ENCODE data around the gene TENT5A. TPM values are rescaled to one million over a fixed set of nuclear protein-coding genes. Genes with fewer than 3 reads are reported as not detected.

TENT5A gene
- polyA plus RNA-seq, 2 donors, result 1.6 to 1.7 TPM

DNA sequence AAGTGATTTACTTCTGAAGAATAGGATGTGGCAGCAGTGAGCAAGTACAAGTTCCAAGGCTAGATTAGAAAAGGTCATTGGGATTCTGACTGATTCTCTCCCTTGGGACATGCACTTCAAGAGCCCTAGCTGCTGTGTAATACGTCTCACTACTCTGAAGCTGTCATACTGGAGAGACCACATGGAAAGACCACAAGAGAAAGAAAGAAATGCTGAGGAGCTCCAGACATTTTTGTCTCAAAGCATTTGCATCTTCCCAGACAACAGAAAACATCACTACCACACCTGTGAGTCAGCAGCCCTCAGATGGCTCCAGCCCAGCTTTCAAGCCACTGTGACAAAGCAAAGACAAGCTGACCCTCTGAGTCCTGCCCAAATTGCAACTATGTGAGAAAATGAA is 20.7 kb downstream of the TENT5A start:
- 50 to 69% methylated on average over 1 of the region's 1 CpG for WGBS, 2 donors
- Histone ChIP-seq H3K4me3 (ENCODE audit: low read depth in 1 of 2, low read length in 2 of 2) (no peak overlapping the region), H3K36me3 (ENCODE audit: control insufficient read depth in 2 of 2, insufficient read depth in 2 of 2, low read length in 1 of 2) (no peaks in the 10 kb centered on the region), H3K27ac (ENCODE audit: low read depth in 2 of 2, low read length in 1 of 2) (no peak overlapping the region), H3K9me3 (ENCODE audit: control insufficient read depth in 2 of 2, insufficient read depth in 1 of 2, low read depth in 1 of 2, low read length in 1 of 2) (no peaks in the 10 kb centered on the region), H3K4me1 (ENCODE audit: control insufficient read depth in 2 of 2, insufficient read depth in 2 of 2, low read length in 1 of 2) (no peaks in the 10 kb centered on the region), H3K27me3 (ENCODE audit: control insufficient read depth in 1 of 2, insufficient read depth in 2 of 2, low read length in 2 of 2) (no peaks in the 10 kb centered on the region)

DNA sequence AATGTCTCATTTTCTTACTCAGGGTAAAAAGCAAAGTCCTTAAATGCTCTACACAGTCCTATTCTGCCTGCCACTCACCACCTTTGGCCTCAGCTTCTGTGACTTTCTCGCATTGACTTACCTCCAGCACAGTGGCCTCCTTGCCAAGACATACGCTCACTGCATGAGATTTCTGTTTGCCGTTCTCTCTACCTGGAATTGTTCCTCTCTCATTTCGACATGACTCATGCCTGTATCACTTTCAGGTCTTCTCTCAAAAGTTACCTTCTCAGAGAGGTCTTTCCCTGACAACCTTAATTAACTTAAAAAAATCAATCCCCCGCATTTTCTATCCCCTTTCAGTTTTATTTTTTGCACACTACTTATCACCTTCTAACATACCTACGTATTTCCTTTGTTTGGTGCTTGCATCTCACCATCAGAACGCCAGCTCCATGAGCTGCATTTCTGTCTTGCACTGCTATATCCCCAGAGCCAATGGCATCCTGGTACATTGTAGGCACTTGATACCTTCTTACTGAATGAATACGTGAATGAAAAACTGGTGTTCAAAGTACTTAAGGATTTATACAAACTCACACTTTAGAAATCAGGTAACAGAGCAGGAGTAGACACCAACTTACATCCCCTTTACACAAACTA is 24.5 kb downstream of the TENT5A start:
- 66 to 77% methylated on average over 8 of the region's 8 CpGs for WGBS, 2 donors
- Histone ChIP-seq H3K27ac (ENCODE audit: low read depth in 2 of 2, low read length in 1 of 2) (no peak overlapping the region), H3K4me3 (ENCODE audit: low read depth in 1 of 2, low read length in 2 of 2) (no peak overlapping the region), H3K27me3 (ENCODE audit: control insufficient read depth in 1 of 2, insufficient read depth in 2 of 2, low read length in 2 of 2) (no peaks in the 10 kb centered on the region), H3K4me1 (ENCODE audit: control insufficient read depth in 2 of 2, insufficient read depth in 2 of 2, low read length in 1 of 2) (no peaks in the 10 kb centered on the region), H3K36me3 (ENCODE audit: control insufficient read depth in 2 of 2, insufficient read depth in 2 of 2, low read length in 1 of 2) (no peaks in the 10 kb centered on the region), H3K9me3 (ENCODE audit: control insufficient read depth in 2 of 2, insufficient read depth in 1 of 2, low read depth in 1 of 2, low read length in 1 of 2) (no peaks in the 10 kb centered on the region)

DNA sequence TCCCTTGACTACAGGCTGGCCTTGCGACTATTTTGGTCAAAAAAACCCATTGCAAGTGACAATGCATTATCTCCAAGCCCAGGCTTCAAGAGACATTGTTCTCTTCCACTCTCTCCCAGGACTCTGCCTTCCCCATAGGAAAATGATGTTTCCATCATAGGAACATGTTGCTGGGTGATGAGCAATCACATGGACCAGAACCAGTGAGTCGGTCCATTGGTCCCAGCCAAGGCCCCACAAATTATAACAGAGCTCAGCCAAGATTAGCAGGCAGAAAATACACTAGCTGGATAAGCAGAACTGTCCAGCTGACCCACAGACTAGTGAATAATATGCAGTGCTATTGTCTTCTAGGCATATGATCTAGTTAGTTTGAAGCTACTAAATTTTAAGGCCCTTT is 27.4 kb downstream of the TENT5A start:
- no peak overlapping the region for H3K4me3 ChIP-seq (ENCODE audit: low read depth in 1 of 2, low read length in 2 of 2)
- no peaks in the 10 kb centered on the region for H3K4me1 ChIP-seq (ENCODE audit: control insufficient read depth in 2 of 2, insufficient read depth in 2 of 2, low read length in 1 of 2)
- no peak overlapping the region for H3K27ac ChIP-seq (ENCODE audit: low read depth in 2 of 2, low read length in 1 of 2)
- no peaks in the 10 kb centered on the region for H3K9me3 ChIP-seq (ENCODE audit: control insufficient read depth in 2 of 2, insufficient read depth in 1 of 2, low read depth in 1 of 2, low read length in 1 of 2)
- 81 to 85% methylated on average over 2 of the region's 2 CpGs for WGBS, 2 donors
- H3K36me3 ChIP-seq (ENCODE audit: control insufficient read depth in 2 of 2, insufficient read depth in 2 of 2, low read length in 1 of 2), result no peaks in the 10 kb centered on the region
- H3K27me3 ChIP-seq (ENCODE audit: control insufficient read depth in 1 of 2, insufficient read depth in 2 of 2, low read length in 2 of 2), result no peaks in the 10 kb centered on the region

DNA sequence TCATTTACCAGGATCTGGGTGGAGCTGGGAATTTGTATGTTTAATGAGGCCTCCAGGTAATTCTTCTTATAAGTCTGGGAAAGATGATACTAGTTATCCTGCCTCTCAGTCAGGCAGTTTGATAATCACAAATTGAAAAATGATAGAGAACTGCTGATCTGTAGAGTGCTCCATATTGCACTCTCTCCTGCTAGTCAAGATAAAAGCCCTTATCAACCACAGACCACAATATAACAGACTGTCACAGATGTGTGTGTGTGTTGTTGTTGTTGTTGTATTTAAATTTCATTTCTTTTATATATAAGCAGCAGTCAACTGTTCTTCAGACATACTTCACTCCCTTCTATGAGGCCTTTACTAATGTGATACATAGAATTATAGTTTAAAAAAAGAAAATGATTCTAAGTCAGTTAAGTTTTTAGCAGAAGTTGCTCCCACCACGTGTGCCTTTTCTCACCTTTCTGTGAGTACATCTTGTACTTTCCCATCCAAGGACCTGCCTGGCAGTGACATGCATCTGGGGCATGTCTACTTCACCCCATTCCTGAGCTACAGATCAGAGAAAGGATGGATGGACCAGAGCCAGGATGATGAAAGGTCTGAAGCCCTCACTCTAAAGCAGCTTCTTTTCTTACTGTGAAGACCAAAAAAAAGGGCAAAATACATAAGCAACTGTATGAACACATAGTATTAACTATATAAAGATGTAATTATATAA is 29.8 kb downstream of the TENT5A start:
- Histone ChIP-seq H3K9me3 (ENCODE audit: control insufficient read depth in 2 of 2, insufficient read depth in 1 of 2, low read depth in 1 of 2, low read length in 1 of 2) (no peaks in the 10 kb centered on the region), H3K27me3 (ENCODE audit: control insufficient read depth in 1 of 2, insufficient read depth in 2 of 2, low read length in 2 of 2) (no peaks in the 10 kb centered on the region), H3K4me3 (ENCODE audit: low read depth in 1 of 2, low read length in 2 of 2) (no peak overlapping the region), H3K27ac (ENCODE audit: low read depth in 2 of 2, low read length in 1 of 2) (no peak overlapping the region), H3K36me3 (ENCODE audit: control insufficient read depth in 2 of 2, insufficient read depth in 2 of 2, low read length in 1 of 2) (no peaks in the 10 kb centered on the region), H3K4me1 (ENCODE audit: control insufficient read depth in 2 of 2, insufficient read depth in 2 of 2, low read length in 1 of 2) (no peaks in the 10 kb centered on the region)
- WGBS, 2 donors, result 55 to 62% methylated on average over 1 of the region's 1 CpG

DNA sequence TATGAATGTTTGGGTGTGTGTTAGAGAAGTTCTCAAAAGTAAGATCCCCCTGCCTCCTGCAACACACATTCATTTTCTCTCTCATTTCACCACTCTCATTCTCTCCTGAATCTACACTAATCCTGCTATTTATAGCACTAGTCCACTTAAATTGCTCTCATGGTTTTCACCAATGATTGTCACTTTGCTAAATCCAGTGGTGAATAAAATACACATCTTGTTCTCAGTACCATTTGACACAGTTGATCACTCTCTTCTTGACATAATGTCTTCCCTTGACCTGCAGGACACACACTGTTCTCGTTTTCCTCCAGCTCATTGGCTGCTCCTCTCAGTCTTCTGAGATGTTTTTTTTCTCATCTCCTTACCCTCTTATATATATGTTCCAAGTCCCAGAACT is 32.1 kb downstream of the TENT5A start:
- 81 to 82% methylated on average over 1 of the region's 1 CpG for WGBS, 2 donors
- Histone ChIP-seq H3K27me3 (ENCODE audit: control insufficient read depth in 1 of 2, insufficient read depth in 2 of 2, low read length in 2 of 2) (no peaks in the 10 kb centered on the region), H3K36me3 (ENCODE audit: control insufficient read depth in 2 of 2, insufficient read depth in 2 of 2, low read length in 1 of 2) (no peaks in the 10 kb centered on the region), H3K27ac (ENCODE audit: low read depth in 2 of 2, low read length in 1 of 2) (no peak overlapping the region), H3K9me3 (ENCODE audit: control insufficient read depth in 2 of 2, insufficient read depth in 1 of 2, low read depth in 1 of 2, low read length in 1 of 2) (no peaks in the 10 kb centered on the region), H3K4me3 (ENCODE audit: low read depth in 1 of 2, low read length in 2 of 2) (no peak overlapping the region), H3K4me1 (ENCODE audit: control insufficient read depth in 2 of 2, insufficient read depth in 2 of 2, low read length in 1 of 2) (no peaks in the 10 kb centered on the region)

DNA sequence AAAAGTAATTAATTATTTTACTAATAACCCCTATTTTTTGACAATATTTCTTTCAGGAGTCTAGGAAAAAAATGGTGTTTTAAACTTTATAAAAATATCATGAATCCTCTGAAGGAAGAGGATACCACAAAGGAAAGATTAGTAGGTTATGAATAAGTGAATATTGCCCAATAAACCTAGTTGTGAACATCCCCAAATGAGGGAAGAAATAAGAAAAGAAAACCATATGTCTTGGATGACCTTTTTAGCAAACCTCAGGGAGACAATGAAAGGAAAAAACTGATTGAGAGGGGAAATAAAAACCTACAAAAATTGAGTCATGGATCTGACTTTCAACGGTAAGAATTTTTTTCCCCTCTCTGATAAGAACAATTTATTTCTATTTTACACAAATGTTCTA is 34.4 kb downstream of the TENT5A start:
- no peaks in the 10 kb centered on the region for H3K36me3 ChIP-seq (ENCODE audit: control insufficient read depth in 2 of 2, insufficient read depth in 2 of 2, low read length in 1 of 2)
- WGBS, 2 donors, result 79 to 82% methylated on average over 1 of the region's 1 CpG

DNA sequence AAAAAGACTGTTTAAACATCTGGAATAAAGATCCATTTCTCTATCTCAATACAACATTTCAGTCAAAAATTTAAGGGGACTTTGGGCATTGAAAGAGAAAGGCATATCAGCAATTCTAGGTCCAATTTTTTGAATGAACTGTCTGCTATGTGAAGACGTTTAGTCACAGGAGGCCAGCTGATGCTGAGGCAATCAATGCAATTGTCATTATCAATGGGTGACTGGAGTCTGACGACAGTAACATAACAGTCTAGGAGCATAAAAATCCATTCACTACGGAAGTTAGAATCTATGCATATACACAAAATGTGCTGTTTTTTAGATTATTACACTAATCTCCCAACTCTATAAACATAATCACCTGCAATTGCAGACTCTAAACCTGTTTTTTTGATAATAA is 37.8 kb downstream of the TENT5A start:
- H3K9me3 ChIP-seq (ENCODE audit: control insufficient read depth in 2 of 2, insufficient read depth in 1 of 2, low read depth in 1 of 2, low read length in 1 of 2), result no peaks in the 10 kb centered on the region
- 64 to 86% methylated on average over 3 of the region's 3 CpGs for WGBS, 2 donors
- H3K4me3 ChIP-seq (ENCODE audit: low read depth in 1 of 2, low read length in 2 of 2), result no peak overlapping the region
- no peaks in the 10 kb centered on the region for H3K4me1 ChIP-seq (ENCODE audit: control insufficient read depth in 2 of 2, insufficient read depth in 2 of 2, low read length in 1 of 2)
- no peaks in the 10 kb centered on the region for H3K27me3 ChIP-seq (ENCODE audit: control insufficient read depth in 1 of 2, insufficient read depth in 2 of 2, low read length in 2 of 2)
- H3K27ac ChIP-seq (ENCODE audit: low read depth in 2 of 2, low read length in 1 of 2), result no peak overlapping the region
- no peaks in the 10 kb centered on the region for H3K36me3 ChIP-seq (ENCODE audit: control insufficient read depth in 2 of 2, insufficient read depth in 2 of 2, low read length in 1 of 2)

More for the DNA sequence above, 34.4 kb downstream of the TENT5A start:
- H3K4me3 ChIP-seq (ENCODE audit: low read depth in 1 of 2, low read length in 2 of 2), result no peak overlapping the region
- no peak overlapping the region for H3K27ac ChIP-seq (ENCODE audit: low read depth in 2 of 2, low read length in 1 of 2)
- H3K4me1 ChIP-seq (ENCODE audit: control insufficient read depth in 2 of 2, insufficient read depth in 2 of 2, low read length in 1 of 2), result no peaks in the 10 kb centered on the region
- no peaks in the 10 kb centered on the region for H3K9me3 ChIP-seq (ENCODE audit: control insufficient read depth in 2 of 2, insufficient read depth in 1 of 2, low read depth in 1 of 2, low read length in 1 of 2)
- H3K27me3 ChIP-seq (ENCODE audit: control insufficient read depth in 1 of 2, insufficient read depth in 2 of 2, low read length in 2 of 2), result no peaks in the 10 kb centered on the region

DNA sequence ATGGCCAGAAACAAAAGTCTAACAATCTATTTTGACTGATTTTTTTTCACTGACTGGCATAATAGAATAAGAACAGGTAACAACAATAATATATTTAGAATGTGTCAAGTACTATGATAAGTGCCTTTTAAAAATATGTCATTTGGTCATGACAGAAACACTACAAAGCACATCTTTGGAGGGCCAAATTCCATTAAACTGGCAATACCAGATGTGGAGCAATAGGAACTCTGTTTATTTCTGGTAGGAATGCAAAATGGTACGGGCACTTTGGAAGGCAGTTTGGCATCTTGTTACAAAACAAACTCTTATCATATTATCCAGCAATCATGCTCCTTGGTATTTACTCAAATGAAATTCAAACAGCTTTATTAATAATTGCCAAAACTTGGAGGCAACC is 39.3 kb downstream of the TENT5A start:
- Histone ChIP-seq H3K36me3 (ENCODE audit: control insufficient read depth in 2 of 2, insufficient read depth in 2 of 2, low read length in 1 of 2) (no peaks in the 10 kb centered on the region), H3K27me3 (ENCODE audit: control insufficient read depth in 1 of 2, insufficient read depth in 2 of 2, low read length in 2 of 2) (no peaks in the 10 kb centered on the region), H3K27ac (ENCODE audit: low read depth in 2 of 2, low read length in 1 of 2) (no peak overlapping the region), H3K4me3 (ENCODE audit: low read depth in 1 of 2, low read length in 2 of 2) (no peak overlapping the region), H3K4me1 (ENCODE audit: control insufficient read depth in 2 of 2, insufficient read depth in 2 of 2, low read length in 1 of 2) (no peaks in the 10 kb centered on the region), H3K9me3 (ENCODE audit: control insufficient read depth in 2 of 2, insufficient read depth in 1 of 2, low read depth in 1 of 2, low read length in 1 of 2) (no peaks in the 10 kb centered on the region)
- 68 to 82% methylated on average over 1 of the region's 1 CpG for WGBS, 2 donors

DNA sequence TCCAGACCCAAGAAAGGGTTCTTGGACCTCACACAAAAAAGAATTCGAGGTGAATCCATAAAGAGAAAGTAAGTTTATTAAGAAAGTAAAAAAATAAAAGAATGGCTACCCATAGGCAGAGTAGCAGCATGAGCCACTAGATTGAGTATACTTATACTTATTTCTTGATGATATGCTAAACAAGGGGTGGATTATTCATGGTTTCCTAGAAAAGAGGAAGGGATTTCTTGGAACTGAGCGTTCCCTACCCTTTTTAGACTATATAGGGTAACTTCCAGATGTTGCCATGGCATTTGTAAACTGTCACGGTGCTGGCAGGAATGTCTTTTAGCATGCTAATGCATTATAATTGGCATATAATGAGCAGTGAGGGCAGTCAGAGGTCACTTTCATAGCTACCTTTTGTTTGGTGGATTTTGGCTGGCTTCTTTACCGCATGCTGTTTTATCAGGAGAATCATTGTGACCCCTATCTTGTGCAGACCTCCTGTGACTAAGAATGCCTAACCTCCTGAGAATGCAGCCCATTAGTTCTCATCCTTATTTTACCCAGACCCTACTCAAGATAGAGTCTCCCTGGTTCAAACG is 44.3 kb downstream of the TENT5A start:
- Histone ChIP-seq H3K27ac (ENCODE audit: low read depth in 2 of 2, low read length in 1 of 2) (no peak overlapping the region), H3K36me3 (ENCODE audit: control insufficient read depth in 2 of 2, insufficient read depth in 2 of 2, low read length in 1 of 2) (no peaks in the 10 kb centered on the region), H3K27me3 (ENCODE audit: control insufficient read depth in 1 of 2, insufficient read depth in 2 of 2, low read length in 2 of 2) (no peaks in the 10 kb centered on the region), H3K4me3 (ENCODE audit: low read depth in 1 of 2, low read length in 2 of 2) (no peak overlapping the region), H3K9me3 (ENCODE audit: control insufficient read depth in 2 of 2, insufficient read depth in 1 of 2, low read depth in 1 of 2, low read length in 1 of 2) (no peaks in the 10 kb centered on the region), H3K4me1 (ENCODE audit: control insufficient read depth in 2 of 2, insufficient read depth in 2 of 2, low read length in 1 of 2) (no peaks in the 10 kb centered on the region)
- 58 to 62% methylated on average over 5 of the region's 5 CpGs for WGBS, 2 donors

DNA sequence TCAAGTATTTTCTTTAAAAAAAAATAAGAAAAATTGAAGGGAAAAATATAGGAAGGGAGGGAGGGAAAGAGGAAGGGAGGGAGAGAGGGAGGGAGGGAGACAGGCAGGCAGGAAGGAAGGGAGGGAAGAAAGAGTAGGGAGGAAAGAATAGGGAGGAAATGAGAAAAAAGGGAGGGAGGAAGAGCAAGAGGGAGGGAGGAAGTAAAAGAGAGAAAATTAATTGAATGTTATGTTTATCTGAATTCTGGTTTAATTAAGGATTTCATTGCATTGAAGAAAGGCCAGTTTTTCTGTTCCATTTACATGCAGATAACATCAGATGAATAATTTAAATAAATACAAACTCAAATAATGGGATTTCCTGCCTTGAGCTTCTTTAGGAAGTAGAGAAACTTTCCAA is 47.8 kb downstream of the TENT5A start:
- no peak overlapping the region for H3K27ac ChIP-seq (ENCODE audit: low read depth in 2 of 2, low read length in 1 of 2)
- no peak overlapping the region for H3K4me3 ChIP-seq (ENCODE audit: low read depth in 1 of 2, low read length in 2 of 2)
- H3K4me1 ChIP-seq (ENCODE audit: control insufficient read depth in 2 of 2, insufficient read depth in 2 of 2, low read length in 1 of 2), result no peaks in the 10 kb centered on the region
- no peaks in the 10 kb centered on the region for H3K36me3 ChIP-seq (ENCODE audit: control insufficient read depth in 2 of 2, insufficient read depth in 2 of 2, low read length in 1 of 2)
- H3K9me3 ChIP-seq (ENCODE audit: control insufficient read depth in 2 of 2, insufficient read depth in 1 of 2, low read depth in 1 of 2, low read length in 1 of 2), result no peaks in the 10 kb centered on the region
- H3K27me3 ChIP-seq (ENCODE audit: control insufficient read depth in 1 of 2, insufficient read depth in 2 of 2, low read length in 2 of 2), result no peaks in the 10 kb centered on the region
